Aorta (tissue), 5 donors: ENCODE measurements around the gene CDNF. TPM values are rescaled to one million over a fixed set of nuclear protein-coding genes. Genes with fewer than 3 reads are reported as not detected.
A peak's percentile ranks its signal among the peaks of the same experiment; 100 is the strongest.

Experiments used
- ATAC-seq: fragments of 200-7000 bp; cut with Tn5 transposase; one replicate; pipeline ENCODE4 v1.9.1; 2022; ENCODE audit warnings: moderate library complexity; ENCODE audit not compliant: low FRiP score
- DNase-seq, 2 donors: peaks; one replicate each; pipeline ENCODE4 v3.0.0-alpha.2; 2020
- H3K27ac ChIP-seq, 2 donors: one replicate each; pipeline ENCODE4 v1.5.1; 2013; ENCODE audit warnings: low read length in 2 of 2, mild to moderate bottlenecking in 2 of 2, moderate library complexity in 2 of 2, control low read depth in 1 of 2, inconsistent platforms in 1 of 2, low read depth in 1 of 2
- H3K27me3 ChIP-seq, 2 donors: one replicate each; pipeline ENCODE4 v1.6.1; 2013; ENCODE audit warnings: control low read depth in 1 of 2, low read length in 1 of 2, mild to moderate bottlenecking in 1 of 2, moderate library complexity in 1 of 2; ENCODE audit not compliant: insufficient read depth in 2 of 2, control insufficient read depth in 1 of 2
- H3K36me3 ChIP-seq, 2 donors: one replicate each; pipeline ENCODE4 v1.6.1; 2013; ENCODE audit warnings: control low read depth in 1 of 2, low read length in 1 of 2, mild to moderate bottlenecking in 1 of 2; ENCODE audit not compliant: insufficient read depth in 2 of 2, control insufficient read depth in 1 of 2
- H3K4me1 ChIP-seq, 2 donors: one replicate each; pipeline ENCODE4 v1.6.1; 2013; ENCODE audit warnings: low read length in 2 of 2, control low read depth in 1 of 2, mild to moderate bottlenecking in 1 of 2, moderate library complexity in 1 of 2; ENCODE audit not compliant: insufficient read depth in 2 of 2, control insufficient read depth in 1 of 2
- H3K4me3 ChIP-seq, 2 donors: one replicate each; pipeline ENCODE4 v1.5.1; 2013; ENCODE audit warnings: low read length in 2 of 2, control low read depth in 1 of 2, mild to moderate bottlenecking in 1 of 2
- H3K9me3 ChIP-seq: one replicate; pipeline ENCODE4 v1.6.1; 2013; ENCODE audit warnings: mild to moderate bottlenecking, low read length; ENCODE audit not compliant: control insufficient read depth
- WGBS, 2 donors: extraction: QIAGEN DNeasy Blood & Tissue Kit; methylation state at CpG; one replicate each; pipeline ENCODE4 v1.1.7; 2013; 5-methylcytosine and 5-hydroxymethylcytosine counted together
- intact Hi-C, 2 donors: fragments of 100-400 bp; cut with DNase I; formaldehyde crosslinking; loops; one replicate each; pipeline versions ENCODE4 v1.14.2 to v1.15.0; 2022
- polyA plus RNA-seq, 2 donors: library from polyadenylated mRNA; stranded (reverse); fragments of 200-250 nt; gene quantifications; one replicate each; pipeline ENCODE4 v1.2.3, GENCODE V29; 2013
- total RNA-seq, 2 donors: library from RNA; stranded (reverse); fragmentation: NEBNext Ultra II Directional; extraction: Animal tissue kit (Norgen Biotek cat#: 25700); gene quantifications; one replicate each; pipeline ENCODE4 v1.2.1, GENCODE V29; 2021
- donor health status: healthy with polysubstance abuse.
- donor health status: Bipolar disorder and iron deficiency.
- donor health status: DM: no; HTN: no; CAD: no.
- donor health status: DM: no; HTN: no; CAD: no.
- donor health status: DM: yes; HTN: yes; CAD: no.

Gene CDNF
- total and polyA plus RNA-seq, 4 donors = 1.3 to 1.9 (median 1.9) TPM; not detected in 1

DNA sequence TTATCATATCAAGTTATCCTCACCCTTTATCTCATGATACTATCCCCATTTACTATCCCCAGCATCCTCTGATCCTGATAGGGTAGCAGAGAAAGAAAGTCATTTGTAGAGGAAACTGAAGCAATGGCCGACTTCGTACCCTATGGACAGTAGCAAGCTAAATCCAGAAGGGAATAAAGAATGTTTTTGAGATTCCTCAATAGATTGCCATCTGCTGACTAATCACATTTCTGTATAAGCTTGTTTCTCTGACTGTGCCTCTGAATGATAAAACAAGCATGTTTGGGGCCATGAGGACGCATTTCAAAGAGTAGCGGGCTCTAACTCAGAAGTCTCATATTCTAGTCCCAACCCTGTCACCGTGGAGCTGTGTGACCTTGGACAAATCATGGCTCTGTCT lies 49.9 kb downstream of the CDNF start:
- no peaks in the 10 kb centered on the region for H3K4me1 ChIP-seq
- H3K27ac ChIP-seq = no peak overlapping the region
- no peaks in the 10 kb centered on the region for H3K27me3 ChIP-seq
- ATAC-seq (no peak), DNase-seq (no peak)
- WGBS, 2 donors = 64 to 68% methylated on average over 5 of the region's 5 CpGs
- no peaks in the 10 kb centered on the region for H3K36me3 ChIP-seq
- H3K9me3 ChIP-seq = no peaks in the 10 kb centered on the region
- intact Hi-C loops = no loop called here
- no peak overlapping the region for H3K4me3 ChIP-seq

DNA sequence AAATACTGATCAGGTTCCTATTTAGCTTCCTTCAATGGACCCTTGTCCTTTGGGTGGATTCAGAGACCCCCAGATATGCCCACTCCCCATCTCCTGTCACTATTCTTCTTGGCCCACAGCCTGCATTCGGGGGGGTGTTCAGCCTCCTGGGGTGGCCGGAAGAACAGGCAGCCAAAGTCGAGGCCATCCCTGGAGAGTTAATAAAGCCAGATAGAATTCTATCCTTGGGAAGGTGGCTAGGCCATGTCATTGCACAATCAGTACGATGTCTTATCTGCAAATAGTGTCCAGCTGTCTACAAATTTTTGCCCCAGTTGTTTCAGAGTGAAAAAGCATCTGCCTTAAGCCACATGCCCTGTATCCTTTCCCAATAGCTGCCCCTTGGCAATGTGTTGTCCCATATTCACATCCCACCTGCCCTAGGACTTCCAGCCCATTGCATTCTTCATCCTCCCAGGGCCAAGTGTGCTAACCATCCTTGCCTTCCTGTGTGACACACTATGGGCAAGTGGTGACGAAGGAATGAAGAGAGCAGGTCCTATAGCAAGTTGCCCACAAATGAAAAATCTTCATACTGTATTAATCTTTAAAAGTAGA lies 53.3 kb downstream of the CDNF start:
- Histone ChIP-seq H3K36me3 (no peaks in the 10 kb centered on the region), H3K27ac (no peak overlapping the region), H3K4me3 (no peak overlapping the region), H3K4me1 (no peaks in the 10 kb centered on the region), H3K9me3 (no peaks in the 10 kb centered on the region), H3K27me3 (no peaks in the 10 kb centered on the region)
- intact Hi-C loops = no loop called here
- ATAC-seq (no peak), DNase-seq (no peak)
- WGBS, 2 donors = 84 to 87% methylated on average over 5 of the region's 5 CpGs

DNA sequence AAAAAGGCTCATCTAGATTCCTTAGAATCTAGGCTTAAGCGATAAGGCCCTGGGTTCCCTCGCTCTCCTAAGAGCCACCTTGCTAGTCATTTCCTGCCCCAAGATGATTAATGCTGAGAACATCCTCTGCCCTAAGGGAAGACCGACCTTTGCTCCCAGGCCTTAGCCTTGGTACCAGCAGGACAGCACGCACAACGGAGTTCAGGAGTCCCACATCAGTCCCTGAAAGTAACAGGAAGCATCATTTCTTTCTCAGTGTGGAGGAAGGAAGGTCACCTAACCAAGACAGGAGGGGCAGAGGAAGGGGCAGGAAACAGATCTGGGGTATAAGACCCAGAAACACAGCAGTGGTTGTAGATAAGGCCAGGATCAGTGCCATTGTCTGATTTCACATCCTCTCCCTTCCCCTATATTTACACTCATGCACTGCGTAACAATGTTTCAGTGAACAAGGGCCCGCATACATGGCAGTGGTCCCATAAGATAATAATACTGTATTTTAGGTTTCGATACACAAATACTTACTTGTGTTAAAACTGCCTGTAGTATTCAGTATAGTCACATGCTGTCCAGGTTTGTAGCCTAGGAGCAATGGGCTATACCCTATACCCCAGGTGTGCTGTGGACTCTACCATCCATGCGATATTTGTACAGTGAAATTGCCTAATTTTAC lies 55.0 kb downstream of the CDNF start:
- H3K36me3 ChIP-seq = no peaks in the 10 kb centered on the region
- no peak overlapping the region for H3K4me3 ChIP-seq
- H3K27ac ChIP-seq = no peak overlapping the region
- H3K4me1 ChIP-seq = no peaks in the 10 kb centered on the region
- no peaks in the 10 kb centered on the region for H3K27me3 ChIP-seq
- ATAC-seq = peak; percentile 47
- WGBS, 2 donors = 81 to 91% methylated on average over 9 of the region's 9 CpGs
- intact Hi-C loops = no loop called here
- no peaks in the 10 kb centered on the region for H3K9me3 ChIP-seq
- no peak for DNase-seq

DNA sequence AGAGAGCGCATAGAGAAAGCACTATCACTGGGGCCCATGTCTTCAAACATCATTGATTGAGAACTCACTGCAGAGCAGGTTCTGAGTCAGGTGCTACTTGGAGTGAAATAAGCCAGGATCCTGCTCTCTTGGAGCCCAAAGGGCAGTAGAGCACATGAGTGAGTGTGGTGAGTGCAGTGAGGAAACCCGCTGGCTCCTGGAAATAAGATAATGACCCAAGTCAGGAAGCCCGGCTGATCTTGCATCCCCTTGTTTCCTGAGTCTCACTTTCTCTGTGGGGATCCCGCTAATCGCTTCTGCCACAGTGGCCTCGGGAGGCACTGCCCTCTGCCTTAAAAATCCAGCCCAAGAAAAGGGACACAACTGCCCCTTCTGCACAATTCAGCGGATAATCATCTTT lies 56.1 kb downstream of the CDNF start:
- Histone ChIP-seq H3K9me3 (no peaks in the 10 kb centered on the region), H3K27ac (no peak overlapping the region), H3K27me3 (no peaks in the 10 kb centered on the region), H3K36me3 (no peaks in the 10 kb centered on the region), H3K4me3 (no peak overlapping the region), H3K4me1 (no peaks in the 10 kb centered on the region)
- intact Hi-C loops = no loop called here
- DNase-seq (no peak), ATAC-seq (no peak)
- 85 to 87% methylated on average over 7 of the region's 7 CpGs for WGBS, 2 donors

DNA sequence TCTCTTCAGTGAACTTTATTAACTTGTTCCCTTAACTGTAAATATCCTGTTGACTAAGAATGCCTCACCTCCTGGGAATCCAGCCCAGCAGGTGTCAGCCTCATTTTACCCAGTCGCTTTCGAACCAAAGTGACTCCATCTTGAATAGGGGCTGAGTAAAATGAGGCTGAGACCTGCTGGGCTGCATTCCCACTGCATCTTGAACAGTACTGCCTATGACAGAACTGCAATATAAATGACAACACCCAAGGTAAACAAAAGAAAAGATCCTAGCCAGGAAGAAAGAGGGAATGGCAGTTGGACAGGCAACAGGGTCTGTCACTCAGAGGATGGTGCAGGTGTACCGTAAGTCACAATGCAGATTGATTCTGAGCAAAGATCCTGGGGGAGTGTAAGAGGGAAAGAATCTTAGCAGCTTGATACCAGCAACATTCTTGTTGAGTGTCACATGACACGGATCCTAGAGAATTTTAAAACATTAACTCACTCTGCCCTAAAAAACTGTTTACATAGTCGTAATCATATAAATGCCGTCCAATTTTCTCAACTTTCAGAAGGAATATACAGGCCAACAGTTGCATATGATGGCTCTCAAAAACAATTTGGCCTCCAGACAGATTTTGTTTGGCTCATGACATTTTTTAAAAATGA lies 58.7 kb downstream of the CDNF start:
- no peak for DNase-seq
- Histone ChIP-seq H3K4me1 (no peaks in the 10 kb centered on the region), H3K4me3 (no peak overlapping the region), H3K9me3 (no peaks in the 10 kb centered on the region), H3K36me3 (no peaks in the 10 kb centered on the region), H3K27me3 (no peaks in the 10 kb centered on the region), H3K27ac (no peak overlapping the region)
- intact Hi-C loops = no loop called here
- 27 to 28% methylated on average over 6 of the region's 6 CpGs for WGBS, 2 donors
- ATAC-seq = peak; percentile 15

GRCh38 chr10:14776546-14776945 lies 61.3 kb downstream of the CDNF start:
- Histone ChIP-seq H3K9me3 (no peaks in the 10 kb centered on the region), H3K27ac (no peak overlapping the region), H3K36me3 (no peaks in the 10 kb centered on the region), H3K4me1 (no peaks in the 10 kb centered on the region), H3K27me3 (no peaks in the 10 kb centered on the region), H3K4me3 (no peak overlapping the region)
- DNase-seq = no peak
- no peak for ATAC-seq
- 91 to 93% methylated on average over 9 of the region's 9 CpGs for WGBS, 2 donors
- intact Hi-C loops = no loop called here

GRCh38 chr10:14775656-14776055 lies 62.2 kb downstream of the CDNF start:
- Histone ChIP-seq H3K36me3 (no peaks in the 10 kb centered on the region), H3K4me1 (no peaks in the 10 kb centered on the region), H3K4me3 (no peak overlapping the region), H3K9me3 (no peaks in the 10 kb centered on the region), H3K27me3 (no peaks in the 10 kb centered on the region), H3K27ac (no peak overlapping the region)
- DNase-seq (no peak), ATAC-seq (no peak)
- WGBS, 2 donors = 91% methylated on average over 3 of the region's 3 CpGs
- intact Hi-C loops = no loop called here

- Histone ChIP-seq H3K36me3 (no peaks in the 10 kb centered on the region), H3K27ac (no peak within 1 kb of the TSS), H3K9me3 (no peaks in the 10 kb centered on the region), H3K4me1 (no peaks in the 10 kb centered on the region), H3K27me3 (no peaks in the 10 kb centered on the region), H3K4me3 (no peak within 1 kb of the TSS)
- 93 to 95% methylated on average over 8 of the region's 8 CpGs for WGBS, 2 donors
- DNase-seq (no peak), ATAC-seq (no peak)
- intact Hi-C loops = no loop called here
Observed at GRCh38 chr10:14774797-14775196, 63.0 kb downstream of the CDNF start, which contains the start of gene FAM107B. Gene FAM107B, minus strand, starts transcription at chr10:14774897. Its CDS starts 234 bp downstream, at chr10:14774663.

DNA sequence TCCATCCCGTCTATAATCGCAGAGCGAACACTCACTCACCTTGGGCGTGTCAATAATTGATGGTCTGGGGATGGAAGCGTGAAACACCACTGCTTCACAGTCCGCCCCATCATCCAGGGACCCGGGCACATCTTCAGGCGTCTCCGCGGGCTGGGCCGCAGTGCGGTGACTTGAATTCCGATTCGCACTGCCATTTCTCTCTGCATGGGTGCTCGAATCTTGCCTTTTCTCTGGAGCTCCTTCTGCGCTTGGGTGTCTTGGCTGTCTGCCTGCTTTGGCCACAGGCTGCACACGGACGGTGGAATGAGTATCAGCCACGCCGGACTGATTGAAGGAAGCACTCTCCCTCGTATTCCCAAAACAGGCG lies 63.6 kb downstream of the CDNF start:
- WGBS, 2 donors = 92 to 94% methylated on average over 22 of the region's 22 CpGs
- intact Hi-C loops = no loop called here
- ATAC-seq = no peak

More for the DNA sequence above, 63.6 kb downstream of the CDNF start:
- no peaks in the 10 kb centered on the region for H3K9me3 ChIP-seq
- H3K4me3 ChIP-seq = no peak overlapping the region
- no peak overlapping the region for H3K27ac ChIP-seq
- H3K27me3 ChIP-seq = no peaks in the 10 kb centered on the region
- no peaks in the 10 kb centered on the region for H3K36me3 ChIP-seq
- no peak for DNase-seq
- no peaks in the 10 kb centered on the region for H3K4me1 ChIP-seq
